Progenitor cell of endocrine pancreas (in vitro differentiated cells): ENCODE results near the gene KIF3B. TPM values are rescaled to one million over a fixed set of nuclear protein-coding genes. Genes with fewer than 3 reads are reported as not detected.
"Not testable (repeated sequence)": the region's sequence is repeated elsewhere in the genome, so short reads cannot be mapped to it uniquely, and the experiment has no call there.

ENCODE experiments used
- DNase-seq: peaks from one replicate; pipeline ENCODE4 v3.0.0; 2021; ENCODE audit warnings: low spot score; ENCODE audit not compliant: unreplicated experiment
- H3K27ac Mint-ChIP-seq: 2 replicates; pipeline ENCODE4 v1.8.0; 2021; ENCODE audit warnings: mild to moderate bottlenecking, moderate library complexity, mixed read lengths
- H3K27me3 Mint-ChIP-seq: 2 replicates; pipeline ENCODE4 v1.8.0; 2021; ENCODE audit warnings: mixed read lengths
- H3K36me3 Mint-ChIP-seq: 2 replicates; pipeline ENCODE4 v1.8.0; 2022; ENCODE audit warnings: mixed read lengths; ENCODE audit not compliant: insufficient read depth
- H3K4me1 Mint-ChIP-seq: 2 replicates; pipeline ENCODE4 v1.8.0; 2021; ENCODE audit warnings: low read depth, mixed read lengths
- H3K4me3 Mint-ChIP-seq: 2 replicates; pipeline ENCODE4 v1.8.0; 2021; ENCODE audit warnings: low read depth, mild to moderate bottlenecking, moderate library complexity, mixed read lengths
- H3K9me3 Mint-ChIP-seq: 2 replicates; pipeline ENCODE4 v1.8.0; 2021; ENCODE audit warnings: low read depth, mixed read lengths
- CTCF ChIP-seq: fragments of 200-600 bp; sonication (generic); IDR thresholded peaks from one replicate; pipeline ENCODE4 v1.5.0; 2021; ENCODE audit warnings: antibody characterized with exemption, mild to moderate bottlenecking; ENCODE audit not compliant: unreplicated experiment
- total RNA-seq: library from RNA; stranded (reverse); gene quantifications from 2 replicates; pipeline ENCODE4 v1.2.1, GENCODE V29; 2021

KIF3B gene
- total RNA-seq, 1 donor from 2014 or later = 61.6 TPM

DNA sequence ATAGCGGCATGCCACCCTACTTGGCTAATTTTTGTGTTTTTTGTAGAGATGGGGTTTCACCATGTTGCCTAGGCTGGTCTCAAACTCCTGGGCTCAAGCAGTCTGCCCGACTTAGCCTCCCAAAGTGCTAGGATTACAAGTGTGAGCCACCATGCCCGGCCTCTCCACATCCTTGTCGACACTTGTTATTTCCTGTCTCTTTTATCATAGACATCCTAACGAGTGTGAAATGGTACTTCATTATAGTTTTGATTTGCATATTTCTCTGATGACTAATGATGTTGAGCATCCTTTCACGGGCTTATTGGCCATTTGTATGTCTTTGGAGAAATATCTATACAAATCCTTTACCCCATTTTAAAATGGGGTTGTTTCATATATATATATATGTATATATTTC lies 41.6 kb downstream of the KIF3B start:
- Mint-ChIP-seq H3K4me1 (peaks cover 3% of the 10 kb centered on the region), H3K4me3 (no peak overlapping the region), H3K27ac (no peak overlapping the region), H3K9me3 (no peaks in the 10 kb centered on the region), H3K27me3 (no peaks in the 10 kb centered on the region), H3K36me3 (peaks cover 30% of the 10 kb centered on the region)
- no peak for TF ChIP-seq CTCF
- no peak for DNase-seq

- DNase-seq = no peak
- H3K27ac Mint-ChIP-seq = no peak overlapping the region
- TF ChIP-seq CTCF = no peak
- H3K36me3 Mint-ChIP-seq = peaks cover 23% of the 10 kb centered on the region
- H3K27me3 Mint-ChIP-seq = no peaks in the 10 kb centered on the region
- peaks cover 4% of the 10 kb centered on the region for H3K4me1 Mint-ChIP-seq
- no peak overlapping the region for H3K4me3 Mint-ChIP-seq
- H3K9me3 Mint-ChIP-seq = no peaks in the 10 kb centered on the region
Observed at GRCh38 chr20:32320305-32320704, 42.9 kb downstream of the KIF3B start.

DNA sequence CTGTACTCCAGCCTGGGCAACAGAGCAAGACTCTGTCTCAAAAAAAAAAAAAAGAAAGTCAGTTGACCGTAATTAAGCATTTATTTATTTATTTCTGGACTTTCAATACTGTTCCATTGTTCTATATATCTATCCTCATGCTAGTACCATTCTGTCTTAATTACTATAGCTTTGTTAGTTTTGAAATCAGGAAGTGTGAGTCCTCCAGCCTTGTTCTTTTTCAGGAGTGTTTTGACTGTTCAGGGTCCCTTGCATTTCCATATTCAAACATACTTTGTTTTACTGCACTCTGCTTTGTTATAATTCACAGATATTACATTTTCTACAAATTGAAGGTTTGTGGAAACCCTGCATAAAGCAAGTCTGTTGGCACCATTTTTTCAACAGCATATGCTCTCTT lies 43.9 kb downstream of the KIF3B start:
- Mint-ChIP-seq H3K27me3 (no peaks in the 10 kb centered on the region), H3K9me3 (no peaks in the 10 kb centered on the region), H3K36me3 (peaks cover 17% of the 10 kb centered on the region), H3K27ac (no peak overlapping the region), H3K4me3 (no peak overlapping the region), H3K4me1 (peaks cover 9% of the 10 kb centered on the region)
- DNase-seq = no peak
- no peak for TF ChIP-seq CTCF

GRCh38 chr20:32322260-32322659 lies 44.8 kb downstream of the KIF3B start:
- not testable (repeated sequence) for DNase-seq, H3K4me3 Mint-ChIP-seq, H3K27me3 Mint-ChIP-seq, H3K9me3 Mint-ChIP-seq, H3K27ac Mint-ChIP-seq
- Mint-ChIP-seq H3K4me1 (peaks cover 18% of the 10 kb centered on the region), H3K36me3 (peaks cover 13% of the 10 kb centered on the region)

GRCh38 chr20:32323761-32324160 lies 46.3 kb downstream of the KIF3B start:
- H3K27me3 Mint-ChIP-seq, H3K9me3 Mint-ChIP-seq, H3K4me3 Mint-ChIP-seq, DNase-seq, H3K27ac Mint-ChIP-seq: not testable (repeated sequence)
- Mint-ChIP-seq H3K36me3 (peaks cover 12% of the 10 kb centered on the region), H3K4me1 (peaks cover 22% of the 10 kb centered on the region)

DNA sequence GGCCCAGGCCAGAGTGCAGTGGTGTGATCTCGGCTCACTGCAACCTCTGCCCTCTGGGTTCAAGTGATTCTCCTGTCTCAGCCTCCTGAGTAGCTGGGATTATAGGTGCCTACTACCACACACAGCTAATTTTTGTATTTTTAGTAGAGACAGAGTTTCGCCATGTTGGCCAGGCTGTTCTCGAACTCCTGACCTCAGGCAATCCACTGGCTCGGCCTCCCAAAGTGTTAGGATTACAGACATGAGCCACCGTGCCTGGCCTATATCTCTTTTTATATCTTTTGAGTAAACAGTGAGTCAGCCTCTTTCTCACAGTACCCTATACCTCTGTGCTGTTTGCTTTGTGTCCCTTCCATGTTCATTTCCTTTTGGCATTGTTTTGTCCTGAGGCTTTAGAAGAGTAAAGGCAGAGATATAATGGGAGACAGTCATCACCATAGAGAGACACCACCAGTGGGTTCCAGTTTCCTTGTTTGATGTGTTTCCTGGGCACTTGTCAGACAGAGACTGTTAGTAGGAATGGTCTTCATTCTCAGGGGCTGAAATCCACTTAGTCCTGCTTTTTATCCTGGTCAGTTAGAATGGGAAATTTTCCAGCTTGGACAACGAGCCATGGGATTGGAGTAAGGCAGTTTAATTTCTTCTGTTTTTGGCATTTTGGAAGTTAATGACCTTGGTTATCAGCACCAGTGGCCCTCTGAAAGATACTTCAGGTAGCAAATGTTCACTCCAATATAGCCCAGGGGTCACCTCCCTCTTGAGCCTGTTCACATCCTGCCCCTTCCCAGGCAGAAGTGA lies 48.5 kb downstream of the KIF3B start:
- Mint-ChIP-seq H3K27ac (peak overlapping the region; percentile 93), H3K4me3 (no peak overlapping the region)

More for the DNA sequence above, 48.5 kb downstream of the KIF3B start:
- Mint-ChIP-seq H3K4me1 (peaks cover 24% of the 10 kb centered on the region), H3K9me3 (no peaks in the 10 kb centered on the region), H3K27me3 (no peaks in the 10 kb centered on the region), H3K36me3 (peaks cover 11% of the 10 kb centered on the region)
- TF ChIP-seq CTCF = no peak
- no peak for DNase-seq
